H1 (cell line): Measurements from ENCODE around the gene FKBP8. TPM values are rescaled to one million over a fixed set of nuclear protein-coding genes. Genes with fewer than 3 reads are reported as not detected.

ENCODE experiments used
- BRCA1 ChIP-seq: IDR thresholded peaks from 2 replicates; pipeline ENCODE4 v1.6.1; 2012; ENCODE audit warnings: low read depth, low read length, improper control_type of control experiment
- CTBP2 ChIP-seq: IDR thresholded peaks from 2 replicates; pipeline ENCODE4 v1.7.0; 2011; ENCODE audit warnings: borderline replicate concordance, mild to moderate bottlenecking, moderate library complexity, mixed read lengths, low read length; ENCODE audit not compliant: insufficient read depth, insufficient read length
- EP300 ChIP-seq, 2 experiments: IDR thresholded peaks; 1 replicate in 1 of 2; 2 replicates in 1 of 2; pipeline ENCODE4 v1.6.1; 2011 to 2012; ENCODE audit warnings: low read depth in 2 of 2, low read length in 2 of 2, mild to moderate bottlenecking in 2 of 2, borderline replicate concordance in 1 of 2, inconsistent platforms in 1 of 2, moderate library complexity in 1 of 2
- GABPA ChIP-seq: IDR thresholded peaks from 2 replicates; pipeline ENCODE4 v1.6.1; 2011; ENCODE audit warnings: mild to moderate bottlenecking, low read length, moderate library complexity, borderline replicate concordance; ENCODE audit not compliant: insufficient read depth
- HDAC2 ChIP-seq, 2 experiments: fragments of 300-600 bp in 1 of 2; sonication (generic) in 1 of 2; IDR thresholded peaks; 2 replicates each; pipeline ENCODE4 v1.6.1; 2011 to 2012; ENCODE audit warnings: low read depth in 2 of 2, low read length in 2 of 2, mild to moderate bottlenecking in 2 of 2, moderate library complexity in 2 of 2, borderline replicate concordance in 1 of 2, inconsistent platforms in 1 of 2
- RAD21 ChIP-seq, 2 experiments: IDR thresholded peaks in 1 of 2; conservative IDR thresholded peaks in 1 of 2; 2 replicates each; pipeline ENCODE4 v1.6.1; 2011; ENCODE audit warnings: low read depth in 2 of 2, low read length in 2 of 2, improper control_type of control experiment in 1 of 2, inconsistent platforms in 1 of 2, mild to moderate bottlenecking in 1 of 2, moderate library complexity in 1 of 2
- SIN3A ChIP-seq, 2 experiments: IDR thresholded peaks in 1 of 2; conservative IDR thresholded peaks in 1 of 2; 2 replicates each; pipeline ENCODE4 v1.6.1; 2011 to 2012; ENCODE audit warnings: low read length in 2 of 2, improper control_type of control experiment in 1 of 2, low read depth in 1 of 2, mild to moderate bottlenecking in 1 of 2
- SP4 ChIP-seq: IDR thresholded peaks from 2 replicates; pipeline ENCODE4 v1.6.1; 2012; ENCODE audit warnings: low read length, inconsistent platforms
- SRF ChIP-seq: IDR thresholded peaks from 2 replicates; pipeline ENCODE4 v1.6.1; 2011; ENCODE audit warnings: mild to moderate bottlenecking, low read depth, low read length, moderate library complexity
- polyA plus RNA-seq, 7 experiments: library from polyadenylated mRNA; depleted of rRNA in 3 of 7; stranded (reverse) in 5 of 7; unstranded in 2 of 7; fragments of >200 nt in 5 of 7; fragments of 200-250 nt in 2 of 7; gene quantifications; 1 replicate in 5 of 7; 2 replicates in 1 of 7; 4 replicates in 1 of 7; pipeline versions ENCODE4 v1.2.1 to v1.2.3, GENCODE V29; 2011 to 2013; ENCODE audit warnings: missing spikeins in 2 of 7, mixed read lengths in 2 of 7
- total RNA-seq: library from RNA; stranded (reverse); fragmentation: NEBNext Ultra II Directional; extraction: Animal tissue kit (Norgen Biotek cat#: 25700); gene quantifications from 2 replicates; pipeline ENCODE4 v1.2.1, GENCODE V29; 2021

Gene FKBP8
- total and polyA plus RNA-seq, 2 of the 8 experiments (the other 6 are each of a cell fraction or from before 2014, with no cell fraction given) = 264 to 309 TPM

DNA sequence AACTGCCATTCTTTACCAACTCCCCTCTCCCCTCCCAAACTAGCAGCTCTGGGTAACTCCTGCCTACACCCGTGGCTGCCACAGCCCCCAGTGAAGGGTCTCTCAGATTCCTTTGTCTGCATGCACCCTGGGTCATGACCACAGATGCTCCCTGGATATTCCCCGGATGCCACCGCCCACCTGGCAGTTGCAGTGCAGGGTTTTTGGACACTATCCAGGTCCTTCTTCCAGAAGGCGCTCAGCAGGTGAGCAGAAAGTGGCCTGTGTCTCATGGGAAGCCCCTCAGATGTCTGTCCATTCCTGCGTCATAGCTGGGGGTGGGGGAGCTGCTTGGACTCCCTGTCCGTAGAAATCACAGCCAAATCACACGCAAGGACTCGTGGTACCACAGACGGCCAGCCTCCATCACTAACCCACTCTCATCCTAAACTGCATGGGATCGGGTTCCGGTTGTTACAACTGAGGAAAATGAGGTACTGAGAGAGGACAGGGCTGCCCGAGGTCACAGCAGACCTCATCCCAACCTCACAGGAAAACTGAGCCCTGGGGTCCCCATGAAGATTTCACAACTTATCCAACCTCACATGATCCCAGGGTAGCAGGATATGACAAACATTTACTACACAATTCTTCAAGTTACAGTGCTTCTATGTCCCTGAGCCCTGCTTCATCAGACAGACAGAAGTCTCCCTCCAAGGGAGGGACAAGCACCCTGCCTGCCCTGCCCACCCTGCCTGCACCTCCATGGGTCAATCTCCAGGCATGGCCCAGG is 60.1 kb downstream of the FKBP8 start (continued):
- TF ChIP-seq SIN3A (conservative IDR thresholded peaks at IDR 0.05 in 1 of 2, IDR thresholded peaks at IDR 0.05 in 1 of 2; ENCODE audit: low read depth in 1 of 2, low read length in 2 of 2) (no peak), HDAC2 (IDR thresholded peaks at IDR 0.05; ENCODE audit: borderline replicate concordance in 1 of 2, low read depth in 2 of 2, low read length in 2 of 2) (no peak), BRCA1 (no peak), EP300 (IDR thresholded peaks at IDR 0.05; ENCODE audit: borderline replicate concordance in 1 of 2, low read depth in 2 of 2, low read length in 2 of 2) (no peak), CTBP2 (no peak), SP4 (no peak), GABPA (no peak), RAD21 (IDR thresholded peaks at IDR 0.05 in 1 of 2, conservative IDR thresholded peaks at IDR 0.05 in 1 of 2; ENCODE audit: low read depth in 2 of 2, low read length in 2 of 2) (no peak), SRF (no peak)

Other genes with a start within 250 kb of the FKBP8 start
- 319 and 344 TPM in 2 replicates for gene LSM4, start 220.5 kb downstream of the FKBP8 start, total RNA-seq
- gene LSM4, start 220.5 kb downstream of the FKBP8 start, polyA plus RNA-seq (2011; rRNA removed) = 302 and 380 TPM in 2 replicates
- 33.2 and 33.4 TPM in 2 replicates for gene PGPEP1, start 203.0 kb downstream of the FKBP8 start, total RNA-seq
- gene PGPEP1, start 203.0 kb downstream of the FKBP8 start, polyA plus RNA-seq (2011; rRNA removed) = 16.6 and 17.0 TPM in 2 replicates
- 4.1 and 5.0 TPM in 2 replicates for gene GDF15, start 157.4 kb downstream of the FKBP8 start, total RNA-seq
- 8.5 and 18.8 TPM in 2 replicates for gene GDF15, start 157.4 kb downstream of the FKBP8 start, polyA plus RNA-seq (2011; rRNA removed)
- gene LRRC25, start 146.0 kb downstream of the FKBP8 start, total RNA-seq = 0.20 and 0.23 TPM in 2 replicates
- 0.31 and 0.41 TPM in 2 replicates for gene LRRC25, start 146.0 kb downstream of the FKBP8 start, polyA plus RNA-seq (2011; rRNA removed)
- 26.4 and 30.5 TPM in 2 replicates for gene SSBP4, start 124.2 kb downstream of the FKBP8 start, total RNA-seq
- gene SSBP4, start 124.2 kb downstream of the FKBP8 start, polyA plus RNA-seq (2011; rRNA removed) = 33.7 and 51.3 TPM in 2 replicates
- 207 and 215 TPM in 2 replicates for gene ISYNA1, start 105.4 kb downstream of the FKBP8 start, total RNA-seq
- 264 and 330 TPM in 2 replicates for gene ISYNA1, start 105.4 kb downstream of the FKBP8 start, polyA plus RNA-seq (2011; rRNA removed)
- 10.2 and 10.5 TPM in 2 replicates for gene ELL, start 21.5 kb downstream of the FKBP8 start, total RNA-seq
- 5.2 and 8.8 TPM in 2 replicates for gene ELL, start 21.5 kb downstream of the FKBP8 start, polyA plus RNA-seq (2011; rRNA removed)
- gene KXD1, start 14.3 kb upstream of the FKBP8 start, total RNA-seq = 113 and 115 TPM in 2 replicates
- 267 and 305 TPM in 2 replicates for gene KXD1, start 14.3 kb upstream of the FKBP8 start, polyA plus RNA-seq (2011; rRNA removed)
- 1,331 and 1,340 TPM in 2 replicates for gene UBA52, start 28.3 kb upstream of the FKBP8 start, total RNA-seq
- 2,924 and 5,409 TPM in 2 replicates for gene UBA52, start 28.3 kb upstream of the FKBP8 start, polyA plus RNA-seq (2011; rRNA removed)
- gene REX1BD, start 45.2 kb upstream of the FKBP8 start, total RNA-seq = 56.8 and 63.1 TPM in 2 replicates
- gene REX1BD, start 45.2 kb upstream of the FKBP8 start, polyA plus RNA-seq (2011; rRNA removed) = 62.7 and 132 TPM in 2 replicates
- 9.5 and 10.3 TPM in 2 replicates for gene CRLF1, start 63.2 kb upstream of the FKBP8 start, total RNA-seq
- gene CRLF1, start 63.2 kb upstream of the FKBP8 start, polyA plus RNA-seq (2011; rRNA removed) = 7.2 and 19.2 TPM in 2 replicates
- 8.6 and 12.2 TPM in 2 replicates for gene TMEM59L, start 69.3 kb upstream of the FKBP8 start, total RNA-seq
- 4.0 and 10.4 TPM in 2 replicates for gene TMEM59L, start 69.3 kb upstream of the FKBP8 start, polyA plus RNA-seq (2011; rRNA removed)
- gene KLHL26, start 93.5 kb upstream of the FKBP8 start, total RNA-seq = 8.8 and 9.0 TPM in 2 replicates
- 2.2 and 6.7 TPM in 2 replicates for gene KLHL26, start 93.5 kb upstream of the FKBP8 start, polyA plus RNA-seq (2011; rRNA removed)
- gene CRTC1, start 140.1 kb upstream of the FKBP8 start, total RNA-seq = 8.5 TPM in 2 replicates
- 2.9 and 6.5 TPM in 2 replicates for gene CRTC1, start 140.1 kb upstream of the FKBP8 start, polyA plus RNA-seq (2011; rRNA removed)
- gene COMP, start 247.7 kb upstream of the FKBP8 start, total RNA-seq = 0.17 and 0.25 TPM in 2 replicates
- 0.17 and 0.35 TPM in 2 replicates for gene COMP, start 247.7 kb upstream of the FKBP8 start, polyA plus RNA-seq (2011; rRNA removed)